IMR-90 (cell line): ENCODE measurements around the gene MROH8.

Source experiments
- BHLHE40 ChIP-seq: fragments of 150-350 bp; IDR thresholded peaks from 2 replicates; pipeline ENCODE4 v1.6.1; 2016; ENCODE audit warnings: mild to moderate bottlenecking, low read depth, low read length
- CEBPB ChIP-seq: IDR thresholded peaks from 2 replicates; pipeline ENCODE4 v1.6.1; 2012; ENCODE audit warnings: low read depth, low read length, improper control_type of control experiment
- CHD1 ChIP-seq: IDR thresholded peaks from 2 replicates; pipeline ENCODE4 v1.6.1; 2012; ENCODE audit warnings: low read depth, low read length, improper control_type of control experiment
- CTCF ChIP-seq: conservative IDR thresholded peaks from 2 replicates; pipeline ENCODE4 v1.5.1; 2012; ENCODE audit warnings: mild to moderate bottlenecking, low read depth, low read length, improper control_type of control experiment
- MAFK ChIP-seq: IDR thresholded peaks from 2 replicates; pipeline ENCODE4 v1.6.1; 2012; ENCODE audit warnings: low read depth, low read length, improper control_type of control experiment
- MAZ ChIP-seq: IDR thresholded peaks from 2 replicates; pipeline ENCODE4 v1.6.1; 2012; ENCODE audit warnings: low read depth, mild to moderate bottlenecking, low read length, improper control_type of control experiment, moderate library complexity, borderline replicate concordance
- MXI1 ChIP-seq: IDR thresholded peaks from 2 replicates; pipeline ENCODE4 v1.6.1; 2012; ENCODE audit warnings: low read depth, mild to moderate bottlenecking, low read length, moderate library complexity, borderline replicate concordance
- NFE2L2 ChIP-seq: fragments of 150-350 bp; IDR thresholded peaks from 2 replicates; pipeline ENCODE4 v1.6.1; 2016; ENCODE audit warnings: low read depth, mild to moderate bottlenecking, low read length
- POLR2A ChIP-seq: IDR thresholded peaks from 2 replicates; pipeline ENCODE4 v1.6.1; 2012; ENCODE audit warnings: mild to moderate bottlenecking, low read depth, low read length
- RAD21 ChIP-seq: IDR thresholded peaks from 2 replicates; pipeline ENCODE4 v1.6.1; 2012; ENCODE audit warnings: low read length, improper control_type of control experiment
- RCOR1 ChIP-seq: IDR thresholded peaks from 2 replicates; pipeline ENCODE4 v1.6.1; 2012; ENCODE audit warnings: mild to moderate bottlenecking, low read length, improper control_type of control experiment; ENCODE audit not compliant: insufficient replicate concordance
- RFX5 ChIP-seq: IDR thresholded peaks from 2 replicates; pipeline ENCODE4 v1.8.0; 2012; ENCODE audit warnings: low read depth, mild to moderate bottlenecking, low read length, moderate library complexity
- SMC3 ChIP-seq: fragments of 150-350 bp; IDR thresholded peaks from 2 replicates; pipeline ENCODE4 v1.6.1; 2016; ENCODE audit warnings: low read depth, mild to moderate bottlenecking, antibody characterized with exemption, low read length, moderate library complexity
- USF2 ChIP-seq: fragments of 150-350 bp; IDR thresholded peaks from 2 replicates; pipeline ENCODE4 v1.6.1; 2017; ENCODE audit warnings: mild to moderate bottlenecking, antibody characterized with exemption, low read length, low read depth

- TF ChIP-seq CTCF (no peak), MAFK (peak; percentile 62), CHD1 (no peak), POLR2A (no peak), RAD21 (no peak), SMC3 (no peak), RCOR1 (no peak), CEBPB (no peak), MAZ (no peak), NFE2L2 (no peak), MXI1 (no peak), BHLHE40 (no peak), USF2 (no peak), RFX5 (no peak)
These were observed 21.0 kb upstream of the MROH8 start for GRCh38 chr20:37200376-37200775.
